Measurements from ENCODE around the gene TYRO3.

Gene TYRO3

DNA sequence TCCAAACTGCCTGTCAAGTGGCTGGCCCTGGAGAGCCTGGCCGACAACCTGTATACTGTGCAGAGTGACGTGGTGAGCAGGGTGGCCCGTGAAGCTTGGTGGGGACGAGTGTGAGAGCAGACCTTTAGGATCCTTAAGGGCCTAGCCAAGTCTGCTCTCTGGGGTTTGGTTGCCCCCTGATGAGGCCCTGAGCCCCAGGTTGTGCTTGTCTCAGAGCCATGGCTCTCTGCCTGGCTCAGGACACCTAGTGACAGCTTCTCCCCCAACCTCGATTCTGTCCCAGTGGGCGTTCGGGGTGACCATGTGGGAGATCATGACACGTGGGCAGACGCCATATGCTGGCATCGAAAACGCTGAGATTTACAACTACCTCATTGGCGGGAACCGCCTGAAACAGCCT, 14.4 kb downstream of the TYRO3 start:
- TF ChIP-seq Cebpa-rat (IDR thresholded peaks at IDR 0.05) = no peak
- Histone ChIP-seq H3K9me3 (replicated peaks in 1 of 11) (no peaks in the 10 kb centered on the region), H3K27me3 (no peaks in the 10 kb centered on the region), H3K27ac (no peak overlapping the region), H3K36me3 (peaks cover 0 to 11% (median 0%) of the 10 kb centered on the region in 11 experiments; a peak in 2 of 22 replicates), H4K20me1 (no peaks in the 10 kb centered on the region; a peak in 2 of 22 replicates), H3K4me2 (no peak overlapping the region), H3K4me1 (no peaks in the 10 kb centered on the region), H3K9ac (no peak overlapping the region), H3K4me3 (no peak overlapping the region)

DNA sequence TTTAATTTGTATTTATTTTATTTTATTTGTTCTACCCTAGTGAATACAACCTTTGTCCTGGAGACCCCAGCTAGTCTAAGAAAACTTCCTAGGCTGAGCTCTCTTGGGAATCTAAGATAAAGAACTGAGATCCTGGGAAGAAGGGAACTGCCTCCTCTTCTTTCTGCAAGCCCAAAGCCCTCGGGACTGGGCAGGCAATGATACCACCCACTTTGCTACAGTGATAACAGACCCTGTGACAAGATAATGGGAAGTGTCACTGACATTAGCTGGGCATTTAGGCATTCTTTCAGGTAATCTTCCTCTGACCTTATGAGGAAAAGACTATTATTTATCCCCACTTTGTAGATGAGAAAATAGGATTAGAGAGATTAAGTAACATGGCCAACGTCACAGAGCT, 15.1 kb downstream of the TYRO3 start:
- Histone ChIP-seq H3K4me3 (no peak overlapping the region), H3K9me3 (replicated peaks in 1 of 11) (no peaks in the 10 kb centered on the region), H3K27me3 (no peaks in the 10 kb centered on the region), H3K36me3 (peaks cover 0 to 11% (median 0%) of the 10 kb centered on the region in 11 experiments; a peak in 2 of 22 replicates), H3K4me2 (no peak overlapping the region), H4K20me1 (no peaks in the 10 kb centered on the region; a peak in 2 of 22 replicates), H3K9ac (no peak overlapping the region), H3K4me1 (no peaks in the 10 kb centered on the region), H3K27ac (no peak overlapping the region)
- TF ChIP-seq Cebpa-rat (IDR thresholded peaks at IDR 0.05) = no peak

DNA sequence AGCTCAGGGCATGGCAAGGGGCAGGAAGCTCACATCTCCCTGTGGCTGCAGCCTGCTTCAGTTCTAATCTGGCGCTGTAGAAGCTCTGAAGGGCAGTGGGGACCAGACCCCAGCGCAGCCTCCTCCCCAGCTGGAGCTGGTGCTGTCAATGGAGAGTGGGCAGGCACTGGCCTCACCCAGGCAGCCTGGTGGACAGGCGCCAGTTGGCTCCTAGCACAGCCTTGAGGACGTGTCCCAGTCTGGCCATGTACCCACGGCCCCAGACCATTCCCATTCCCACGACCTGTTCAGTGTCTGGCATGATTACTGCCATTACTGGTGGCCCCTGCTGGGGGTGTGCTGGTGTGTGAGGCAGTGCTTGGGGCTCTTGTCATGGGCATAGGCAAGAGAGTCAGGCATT, 16.3 kb downstream of the TYRO3 start:
- Histone ChIP-seq H3K4me1 (no peaks in the 10 kb centered on the region), H3K4me2 (no peak overlapping the region), H3K9ac (no peak overlapping the region), H4K20me1 (no peaks in the 10 kb centered on the region; a peak in 2 of 22 replicates), H3K36me3 (peaks cover 0 to 11% (median 0%) of the 10 kb centered on the region in 11 experiments; a peak in 2 of 22 replicates), H3K4me3 (no peak overlapping the region), H3K27ac (no peak overlapping the region), H3K9me3 (replicated peaks in 1 of 11) (no peaks in the 10 kb centered on the region), H3K27me3 (no peaks in the 10 kb centered on the region)
- no peak for TF ChIP-seq Cebpa-rat (IDR thresholded peaks at IDR 0.05)

DNA sequence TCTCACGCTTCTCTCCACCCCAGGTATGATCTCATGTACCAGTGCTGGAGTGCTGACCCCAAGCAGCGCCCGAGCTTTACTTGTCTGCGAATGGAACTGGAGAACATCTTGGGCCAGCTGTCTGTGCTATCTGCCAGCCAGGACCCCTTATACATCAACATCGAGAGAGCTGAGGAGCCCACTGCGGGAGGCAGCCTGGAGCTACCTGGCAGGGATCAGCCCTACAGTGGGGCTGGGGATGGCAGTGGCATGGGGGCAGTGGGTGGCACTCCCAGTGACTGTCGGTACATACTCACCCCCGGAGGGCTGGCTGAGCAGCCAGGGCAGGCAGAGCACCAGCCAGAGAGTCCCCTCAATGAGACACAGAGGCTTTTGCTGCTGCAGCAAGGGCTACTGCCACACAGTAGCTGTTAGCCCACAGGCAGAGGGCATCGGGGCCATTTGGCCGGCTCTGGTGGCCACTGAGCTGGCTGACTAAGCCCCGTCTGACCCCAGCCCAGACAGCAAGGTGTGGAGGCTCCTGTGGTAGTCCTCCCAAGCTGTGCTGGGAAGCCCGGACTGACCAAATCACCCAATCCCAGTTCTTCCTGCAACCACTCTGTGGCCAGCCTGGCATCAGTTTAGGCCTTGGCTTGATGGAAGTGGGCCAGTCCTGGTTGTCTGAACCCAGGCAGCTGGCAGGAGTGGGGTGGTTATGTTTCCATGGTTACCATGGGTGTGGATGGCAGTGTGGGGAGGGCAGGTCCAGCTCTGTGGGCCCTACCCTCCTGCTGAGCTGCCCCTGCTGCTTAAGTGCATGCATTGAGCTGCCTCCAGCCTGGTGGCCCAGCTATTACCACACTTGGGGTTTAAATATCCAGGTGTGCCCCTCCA, 19.1 kb downstream of the TYRO3 start:
- peaks cover 0 to 11% (median 0%) of the 10 kb centered on the region in 11 experiments; a peak in 2 of 22 replicates for H3K36me3 ChIP-seq
- H3K27me3 ChIP-seq = peaks cover 0 to 5% (median 0%) of the 10 kb centered on the region in 11 experiments; a peak in 9 of 22 replicates
- H4K20me1 ChIP-seq = no peaks in the 10 kb centered on the region; a peak in 1 of 22 replicates
- TF ChIP-seq Cebpa-rat (IDR thresholded peaks at IDR 0.05) = no peak
- H3K4me3 ChIP-seq = no peak overlapping the region
- H3K9ac ChIP-seq = no peak overlapping the region
- H3K4me2 ChIP-seq = no peak overlapping the region
- no peak overlapping the region for H3K27ac ChIP-seq
- no peaks in the 10 kb centered on the region for H3K9me3 ChIP-seq (replicated peaks in 1 of 11)
- no peaks in the 10 kb centered on the region for H3K4me1 ChIP-seq

DNA sequence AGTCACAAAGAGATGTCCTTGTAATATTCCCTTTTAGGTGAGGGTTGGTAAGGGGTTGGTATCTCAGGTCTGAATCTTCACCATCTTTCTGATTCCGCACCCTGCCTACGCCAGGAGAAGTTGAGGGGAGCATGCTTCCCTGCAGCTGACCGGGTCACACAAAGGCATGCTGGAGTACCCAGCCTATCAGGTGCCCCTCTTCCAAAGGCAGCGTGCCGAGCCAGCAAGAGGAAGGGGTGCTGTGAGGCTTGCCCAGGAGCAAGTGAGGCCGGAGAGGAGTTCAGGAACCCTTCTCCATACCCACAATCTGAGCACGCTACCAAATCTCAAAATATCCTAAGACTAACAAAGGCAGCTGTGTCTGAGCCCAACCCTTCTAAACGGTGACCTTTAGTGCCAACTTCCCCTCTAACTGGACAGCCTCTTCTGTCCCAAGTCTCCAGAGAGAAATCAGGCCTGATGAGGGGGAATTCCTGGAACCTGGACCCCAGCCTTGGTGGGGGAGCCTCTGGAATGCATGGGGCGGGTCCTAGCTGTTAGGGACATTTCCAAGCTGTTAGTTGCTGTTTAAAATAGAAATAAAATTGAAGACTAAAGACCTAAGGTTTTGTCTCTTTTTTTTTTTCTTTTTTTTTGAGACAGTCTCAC, 19.8 kb downstream of the TYRO3 start:
- Histone ChIP-seq H3K27me3 (peaks cover 5 to 13% (median 8%) of the 10 kb centered on the region in 11 experiments), H4K20me1 (no peaks in the 10 kb centered on the region; a peak in 1 of 22 replicates), H3K9me3 (replicated peaks in 1 of 11) (no peaks in the 10 kb centered on the region), H3K36me3 (peaks cover 0 to 11% (median 0%) of the 10 kb centered on the region in 11 experiments; a peak in 1 of 22 replicates), H3K4me1 (peaks cover 0 to 3% (median 0%) of the 10 kb centered on the region in 10 experiments; a peak in 2 of 20 replicates), H3K4me3 (no peak overlapping the region), H3K9ac (no peak overlapping the region), H3K27ac (no peak overlapping the region), H3K4me2 (no peak overlapping the region)
- no peak for TF ChIP-seq Cebpa-rat (IDR thresholded peaks at IDR 0.05)

DNA sequence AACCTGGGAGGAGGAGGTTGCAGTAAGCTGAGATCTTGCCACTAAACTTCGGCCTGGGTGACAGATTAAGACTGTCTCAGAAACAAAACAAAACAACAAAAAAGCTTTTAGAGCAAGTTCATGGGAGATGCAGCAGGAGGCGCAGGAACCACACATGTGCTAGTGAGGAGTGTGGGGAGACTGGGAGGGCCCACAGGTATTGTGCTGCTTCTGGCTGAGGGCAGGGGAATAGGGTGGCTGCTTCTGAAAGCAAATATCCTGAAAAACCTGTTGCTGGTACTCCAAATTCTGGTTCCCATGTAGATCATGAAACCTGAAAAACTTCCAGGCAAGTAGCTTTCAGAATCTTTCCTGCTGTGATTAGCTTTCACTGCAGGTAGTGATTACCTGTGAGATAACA, 22.1 kb downstream of the TYRO3 start:
- H3K27ac ChIP-seq = no peak overlapping the region
- H3K4me3 ChIP-seq = no peak overlapping the region
- no peak overlapping the region for H3K4me2 ChIP-seq
- H3K9me3 ChIP-seq (replicated peaks in 1 of 11) = no peaks in the 10 kb centered on the region
- H3K27me3 ChIP-seq = peaks cover 25 to 35% (median 30%) of the 10 kb centered on the region in 11 experiments
- H4K20me1 ChIP-seq = peaks cover 0 to 7% (median 0%) of the 10 kb centered on the region in 11 experiments; a peak in 5 of 22 replicates
- peaks cover 0 to 6% (median 0%) of the 10 kb centered on the region in 11 experiments; a peak in 1 of 22 replicates for H3K36me3 ChIP-seq
- no peak overlapping the region for H3K9ac ChIP-seq
- no peak for TF ChIP-seq Cebpa-rat (IDR thresholded peaks at IDR 0.05)
- peaks cover 6 to 15% (median 11%) of the 10 kb centered on the region in 10 experiments; a peak in 17 of 20 replicates for H3K4me1 ChIP-seq

GRCh38 chr15:41583795-41584194, 24.8 kb downstream of the TYRO3 start:
- H3K36me3 ChIP-seq = no peaks in the 10 kb centered on the region
- peak overlapping the region in 4 of 11 experiments; percentile 4 to 21 (median 14); a peak in 4 of 22 replicates for H3K4me2 ChIP-seq

DNA sequence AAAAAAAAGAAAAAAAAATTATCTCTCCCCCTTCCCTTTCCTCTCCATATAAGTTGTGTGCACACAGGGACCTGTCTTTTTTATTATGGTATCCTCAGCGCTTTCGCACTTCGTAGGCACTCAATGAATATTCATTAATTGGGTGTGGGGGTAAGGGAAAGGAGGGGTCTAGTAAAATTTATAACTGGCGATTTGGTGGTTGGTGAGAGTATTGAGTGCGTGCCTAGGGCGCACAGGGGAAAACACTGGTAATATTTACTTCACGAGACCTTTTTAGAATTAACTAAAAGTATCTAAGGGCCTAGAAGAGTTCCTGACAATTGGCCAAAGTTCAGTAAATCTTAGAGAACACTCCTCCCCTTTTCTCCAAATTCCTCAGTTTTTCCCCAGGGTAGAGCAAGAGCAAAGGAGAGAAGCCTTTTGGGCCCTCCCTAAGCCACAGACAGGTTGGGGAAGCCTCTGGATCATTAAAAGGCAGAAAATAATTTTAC, 25.7 kb downstream of the TYRO3 start:
- no peak for TF ChIP-seq Cebpa-rat (IDR thresholded peaks at IDR 0.05)
- Histone ChIP-seq H3K4me1 (peaks cover 6 to 15% (median 11%) of the 10 kb centered on the region in 10 experiments; a peak in 17 of 20 replicates), H3K27me3 (peaks cover 32 to 51% (median 46%) of the 10 kb centered on the region in 11 experiments), H3K36me3 (no peaks in the 10 kb centered on the region), H3K9me3 (replicated peaks in 1 of 11) (no peaks in the 10 kb centered on the region; a peak in 1 of 22 replicates), H3K9ac (peak overlapping the region in 1 of 11 experiments; percentile 66; a peak in 1 of 22 replicates), H3K27ac (no peak overlapping the region), H4K20me1 (peaks cover 0 to 7% (median 0%) of the 10 kb centered on the region in 11 experiments; a peak in 5 of 22 replicates), H3K4me3 (peak overlapping the region in 7 of 10 experiments; percentile 41 to 65 (median 51); a peak in 9 of 20 replicates), H3K4me2 (peak overlapping the region; percentile 71 to 93 (median 85); a peak in 20 of 22 replicates)

More at GRCh38 chr15:41583795-41584194, 24.8 kb downstream of the TYRO3 start:
- TF ChIP-seq Cebpa-rat (IDR thresholded peaks at IDR 0.05) = no peak
- no peaks in the 10 kb centered on the region; a peak in 1 of 22 replicates for H3K9me3 ChIP-seq (replicated peaks in 1 of 11)
- H3K4me3 ChIP-seq = no peak overlapping the region
- H4K20me1 ChIP-seq = peaks cover 0 to 7% (median 0%) of the 10 kb centered on the region in 11 experiments; a peak in 5 of 22 replicates
- H3K9ac ChIP-seq = no peak overlapping the region
- H3K4me1 ChIP-seq = peaks cover 6 to 15% (median 11%) of the 10 kb centered on the region in 10 experiments; a peak in 17 of 20 replicates
- H3K27ac ChIP-seq = no peak overlapping the region
- H3K27me3 ChIP-seq = peaks cover 32 to 51% (median 46%) of the 10 kb centered on the region in 11 experiments
